Measurements from ENCODE around the gene CSPG5.

Gene CSPG5

GRCh38 chr3:47610583-47610982 lies 31.9 kb upstream of the CSPG5 start:
- H3K4me1 ChIP-seq (ENCODE audit: control insufficient read depth in 2 of 2, insufficient read depth in 2 of 2, low read length in 2 of 2) = peaks cover 8 to 13% of the 10 kb centered on the region in 2 donors
- H3K36me3 ChIP-seq (ENCODE audit: control insufficient read depth in 2 of 2, insufficient read depth in 2 of 2, low read length in 2 of 2) = peaks cover 17 to 28% of the 10 kb centered on the region in 2 donors
- H3K9ac ChIP-seq (ENCODE audit: low read depth in 1 of 2, low read length in 2 of 2) = no peak overlapping the region
- H3K27ac ChIP-seq (ENCODE audit: low read depth in 2 of 2, low read length in 2 of 2) = no peak overlapping the region
- H3K4me3 ChIP-seq (ENCODE audit: low read length in 2 of 2) = no peak overlapping the region
- no peaks in the 10 kb centered on the region for H3K9me3 ChIP-seq (ENCODE audit: control insufficient read depth in 2 of 2, low read length in 2 of 2)
- no peaks in the 10 kb centered on the region for H3K27me3 ChIP-seq (ENCODE audit: control insufficient read depth in 2 of 2, insufficient read depth in 2 of 2, low read length in 2 of 2)

DNA sequence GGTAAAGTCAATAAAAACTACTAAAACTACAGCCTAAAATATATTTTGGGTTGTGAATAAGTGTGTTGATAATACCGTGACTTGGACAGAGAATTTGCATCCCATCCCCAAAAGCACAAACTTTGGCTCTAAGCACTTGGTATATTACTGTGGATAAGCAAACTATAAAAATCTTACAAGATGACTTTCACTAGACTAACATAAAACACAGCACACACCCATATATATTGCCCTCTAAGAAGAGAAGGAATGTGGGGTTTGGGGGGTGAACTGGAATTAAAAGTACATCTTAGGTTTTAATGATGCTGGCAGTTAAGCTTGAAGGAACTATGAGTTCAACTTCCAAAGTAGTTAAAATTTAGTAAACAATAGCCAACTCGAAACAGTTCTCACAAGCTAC lies 28.7 kb upstream of the CSPG5 start:
- Histone ChIP-seq H3K36me3 (ENCODE audit: control insufficient read depth in 2 of 2, insufficient read depth in 2 of 2, low read length in 2 of 2) (peaks cover 17 to 39% of the 10 kb centered on the region in 2 donors), H3K4me3 (ENCODE audit: low read length in 2 of 2) (no peak overlapping the region), H3K27me3 (ENCODE audit: control insufficient read depth in 2 of 2, insufficient read depth in 2 of 2, low read length in 2 of 2) (no peaks in the 10 kb centered on the region), H3K9ac (ENCODE audit: low read depth in 1 of 2, low read length in 2 of 2) (no peak overlapping the region), H3K4me1 (ENCODE audit: control insufficient read depth in 2 of 2, insufficient read depth in 2 of 2, low read length in 2 of 2) (peaks cover 16 to 19% of the 10 kb centered on the region in 2 donors), H3K9me3 (ENCODE audit: control insufficient read depth in 2 of 2, low read length in 2 of 2) (no peaks in the 10 kb centered on the region), H3K27ac (ENCODE audit: low read depth in 2 of 2, low read length in 2 of 2) (no peak overlapping the region)

DNA sequence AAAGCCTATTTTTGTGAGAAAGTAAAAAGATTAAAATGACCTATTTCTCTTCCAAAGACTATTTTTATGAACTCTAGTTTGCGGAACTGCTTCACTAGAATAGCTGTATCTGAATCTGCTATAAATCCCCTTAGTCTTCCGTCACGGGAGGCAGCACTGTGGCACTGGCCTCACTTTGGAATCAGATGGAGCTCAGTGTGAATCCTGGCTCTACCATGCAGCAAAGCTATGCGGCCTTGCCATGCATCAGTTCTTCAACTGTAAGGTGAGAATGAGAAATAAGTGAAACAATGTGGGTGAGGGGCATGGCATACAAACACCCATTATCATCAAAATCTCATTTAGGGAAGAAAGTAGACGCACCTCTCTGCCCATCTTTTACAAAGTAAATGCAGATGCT lies 27.5 kb upstream of the CSPG5 start:
- Histone ChIP-seq H3K27ac (ENCODE audit: low read depth in 2 of 2, low read length in 2 of 2) (no peak overlapping the region), H3K4me3 (ENCODE audit: low read length in 2 of 2) (no peak overlapping the region), H3K9ac (ENCODE audit: low read depth in 1 of 2, low read length in 2 of 2) (no peak overlapping the region), H3K4me1 (ENCODE audit: control insufficient read depth in 2 of 2, insufficient read depth in 2 of 2, low read length in 2 of 2) (peaks cover 16 to 19% of the 10 kb centered on the region in 2 donors), H3K27me3 (ENCODE audit: control insufficient read depth in 2 of 2, insufficient read depth in 2 of 2, low read length in 2 of 2) (no peaks in the 10 kb centered on the region), H3K36me3 (ENCODE audit: control insufficient read depth in 2 of 2, insufficient read depth in 2 of 2, low read length in 2 of 2) (peaks cover 17 to 39% of the 10 kb centered on the region in 2 donors), H3K9me3 (ENCODE audit: control insufficient read depth in 2 of 2, low read length in 2 of 2) (no peaks in the 10 kb centered on the region)

- no peaks in the 10 kb centered on the region for H3K27me3 ChIP-seq (ENCODE audit: control insufficient read depth in 2 of 2, insufficient read depth in 2 of 2, low read length in 2 of 2)
- H3K9ac ChIP-seq (ENCODE audit: low read depth in 1 of 2, low read length in 2 of 2) = no peak overlapping the region
- peaks cover 16 to 19% of the 10 kb centered on the region in 2 donors for H3K4me1 ChIP-seq (ENCODE audit: control insufficient read depth in 2 of 2, insufficient read depth in 2 of 2, low read length in 2 of 2)
- H3K4me3 ChIP-seq (ENCODE audit: low read length in 2 of 2) = no peak overlapping the region
- no peak overlapping the region for H3K27ac ChIP-seq (ENCODE audit: low read depth in 2 of 2, low read length in 2 of 2)
- H3K9me3 ChIP-seq (ENCODE audit: control insufficient read depth in 2 of 2, low read length in 2 of 2) = no peaks in the 10 kb centered on the region
- H3K36me3 ChIP-seq (ENCODE audit: control insufficient read depth in 2 of 2, insufficient read depth in 2 of 2, low read length in 2 of 2) = peaks cover 17 to 39% of the 10 kb centered on the region in 2 donors
Measured at GRCh38 chr3:47605652-47606051, 27.0 kb upstream of the CSPG5 start.

GRCh38 chr3:47604145-47604544 lies 25.5 kb upstream of the CSPG5 start:
- Histone ChIP-seq H3K36me3 (ENCODE audit: control insufficient read depth in 2 of 2, insufficient read depth in 2 of 2, low read length in 2 of 2) (peaks cover 6 to 35% of the 10 kb centered on the region in 2 donors), H3K4me3 (ENCODE audit: low read length in 2 of 2) (no peak overlapping the region), H3K9ac (ENCODE audit: low read depth in 1 of 2, low read length in 2 of 2) (no peak overlapping the region), H3K27me3 (ENCODE audit: control insufficient read depth in 2 of 2, insufficient read depth in 2 of 2, low read length in 2 of 2) (no peaks in the 10 kb centered on the region), H3K4me1 (ENCODE audit: control insufficient read depth in 2 of 2, insufficient read depth in 2 of 2, low read length in 2 of 2) (peaks cover 16 to 19% of the 10 kb centered on the region in 2 donors), H3K9me3 (ENCODE audit: control insufficient read depth in 2 of 2, low read length in 2 of 2) (no peaks in the 10 kb centered on the region), H3K27ac (ENCODE audit: low read depth in 2 of 2, low read length in 2 of 2) (no peak overlapping the region)

DNA sequence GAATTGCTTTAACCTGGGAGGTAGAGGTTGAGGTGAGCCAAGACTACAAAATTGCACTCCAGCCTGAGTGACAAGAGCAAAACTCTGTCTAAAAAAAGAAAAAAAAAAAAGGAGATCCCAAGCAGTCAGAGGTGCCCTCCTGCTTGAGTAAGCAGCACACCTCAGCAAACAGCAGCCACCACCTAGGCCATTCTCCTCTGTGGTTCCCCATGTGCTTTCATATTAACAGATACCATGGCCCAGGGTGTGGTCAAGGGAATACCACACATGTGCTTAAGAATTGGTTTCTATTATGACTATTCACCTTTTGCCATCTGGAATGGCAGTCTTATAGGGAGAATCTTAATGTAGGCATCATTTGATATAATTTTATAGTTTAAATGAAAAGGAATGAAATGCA lies 24.7 kb upstream of the CSPG5 start:
- Histone ChIP-seq H3K27me3 (ENCODE audit: control insufficient read depth in 2 of 2, insufficient read depth in 2 of 2, low read length in 2 of 2) (no peaks in the 10 kb centered on the region), H3K27ac (ENCODE audit: low read depth in 2 of 2, low read length in 2 of 2) (no peak overlapping the region), H3K4me1 (ENCODE audit: control insufficient read depth in 2 of 2, insufficient read depth in 2 of 2, low read length in 2 of 2) (peaks cover 16 to 19% of the 10 kb centered on the region in 2 donors), H3K36me3 (ENCODE audit: control insufficient read depth in 2 of 2, insufficient read depth in 2 of 2, low read length in 2 of 2) (peaks cover 4 to 31% of the 10 kb centered on the region in 2 donors), H3K4me3 (ENCODE audit: low read length in 2 of 2) (no peak overlapping the region), H3K9me3 (ENCODE audit: control insufficient read depth in 2 of 2, low read length in 2 of 2) (no peaks in the 10 kb centered on the region), H3K9ac (ENCODE audit: low read depth in 1 of 2, low read length in 2 of 2) (no peak overlapping the region)

DNA sequence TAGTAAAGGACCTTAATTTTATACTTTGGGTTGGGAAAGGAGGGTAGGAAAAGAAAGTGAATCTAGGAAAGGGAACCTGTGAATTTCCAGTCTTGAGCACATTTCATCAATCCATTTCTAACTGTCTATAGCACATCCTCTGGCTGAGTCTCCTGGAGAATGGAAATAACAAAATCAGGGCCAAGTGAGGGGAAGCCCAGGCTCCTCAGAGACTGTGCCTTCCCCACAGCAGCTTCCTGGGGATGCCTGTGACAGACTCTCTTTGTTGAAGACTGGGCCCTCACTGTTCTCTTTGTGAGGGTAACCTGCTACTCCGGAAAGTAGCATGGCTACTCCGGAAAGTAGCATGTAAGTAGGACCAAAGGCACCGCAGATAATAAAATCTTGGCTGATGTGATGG lies 22.6 kb upstream of the CSPG5 start:
- no peaks in the 10 kb centered on the region for H3K27me3 ChIP-seq (ENCODE audit: control insufficient read depth in 2 of 2, insufficient read depth in 2 of 2, low read length in 2 of 2)
- H3K9me3 ChIP-seq (ENCODE audit: control insufficient read depth in 2 of 2, low read length in 2 of 2) = no peaks in the 10 kb centered on the region
- H3K4me1 ChIP-seq (ENCODE audit: control insufficient read depth in 2 of 2, insufficient read depth in 2 of 2, low read length in 2 of 2) = peaks cover 10 to 12% of the 10 kb centered on the region in 2 donors
- H3K36me3 ChIP-seq (ENCODE audit: control insufficient read depth in 2 of 2, insufficient read depth in 2 of 2, low read length in 2 of 2) = peaks cover 3 to 27% of the 10 kb centered on the region in 2 donors
- H3K4me3 ChIP-seq (ENCODE audit: low read length in 2 of 2) = no peak overlapping the region
- no peak overlapping the region for H3K27ac ChIP-seq (ENCODE audit: low read depth in 2 of 2, low read length in 2 of 2)
- no peak overlapping the region for H3K9ac ChIP-seq (ENCODE audit: low read depth in 1 of 2, low read length in 2 of 2)

DNA sequence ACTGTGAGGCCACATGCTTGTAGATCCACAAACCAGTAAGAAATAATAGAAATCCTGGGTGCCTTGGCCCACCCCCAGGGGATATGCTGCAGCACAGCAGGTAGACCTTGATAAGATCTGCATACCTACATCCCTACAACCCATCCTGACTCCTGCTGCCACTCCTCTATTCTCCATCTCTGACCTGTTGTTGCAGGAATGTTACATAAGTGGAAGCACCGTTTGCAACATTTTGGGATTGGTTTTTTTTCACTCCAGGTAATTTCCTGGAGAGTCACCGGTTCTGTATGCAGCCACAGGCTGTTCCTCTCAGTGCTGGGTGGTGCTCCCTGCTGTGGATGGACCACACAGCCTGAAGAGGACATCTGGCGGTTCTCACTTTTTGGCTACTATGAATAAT lies 16.1 kb upstream of the CSPG5 start:
- H3K27ac ChIP-seq (ENCODE audit: low read depth in 2 of 2, low read length in 2 of 2) = no peak overlapping the region
- H3K4me3 ChIP-seq (ENCODE audit: low read length in 2 of 2) = no peak overlapping the region
- H3K4me1 ChIP-seq (ENCODE audit: control insufficient read depth in 2 of 2, insufficient read depth in 2 of 2, low read length in 2 of 2) = peaks cover 0 to 7% of the 10 kb centered on the region in 2 donors
- H3K9ac ChIP-seq (ENCODE audit: low read depth in 1 of 2, low read length in 2 of 2) = no peak overlapping the region
- no peaks in the 10 kb centered on the region for H3K9me3 ChIP-seq (ENCODE audit: control insufficient read depth in 2 of 2, low read length in 2 of 2)
- peaks cover 11 to 19% of the 10 kb centered on the region in 2 donors for H3K36me3 ChIP-seq (ENCODE audit: control insufficient read depth in 2 of 2, insufficient read depth in 2 of 2, low read length in 2 of 2)
- no peaks in the 10 kb centered on the region for H3K27me3 ChIP-seq (ENCODE audit: control insufficient read depth in 2 of 2, insufficient read depth in 2 of 2, low read length in 2 of 2)

GRCh38 chr3:47592066-47592795 lies 13.6 kb upstream of the CSPG5 start:
- Histone ChIP-seq H3K4me3 (ENCODE audit: low read length in 2 of 2) (no peak overlapping the region), H3K4me1 (ENCODE audit: control insufficient read depth in 2 of 2, insufficient read depth in 2 of 2, low read length in 2 of 2) (peaks cover 0 to 8% of the 10 kb centered on the region in 2 donors), H3K36me3 (ENCODE audit: control insufficient read depth in 2 of 2, insufficient read depth in 2 of 2, low read length in 2 of 2) (peaks cover 16 to 35% of the 10 kb centered on the region in 2 donors), H3K9me3 (ENCODE audit: control insufficient read depth in 2 of 2, low read length in 2 of 2) (no peaks in the 10 kb centered on the region), H3K27me3 (ENCODE audit: control insufficient read depth in 2 of 2, insufficient read depth in 2 of 2, low read length in 2 of 2) (no peaks in the 10 kb centered on the region), H3K9ac (ENCODE audit: low read depth in 1 of 2, low read length in 2 of 2) (no peak overlapping the region), H3K27ac (ENCODE audit: low read depth in 2 of 2, low read length in 2 of 2) (no peak overlapping the region)

DNA sequence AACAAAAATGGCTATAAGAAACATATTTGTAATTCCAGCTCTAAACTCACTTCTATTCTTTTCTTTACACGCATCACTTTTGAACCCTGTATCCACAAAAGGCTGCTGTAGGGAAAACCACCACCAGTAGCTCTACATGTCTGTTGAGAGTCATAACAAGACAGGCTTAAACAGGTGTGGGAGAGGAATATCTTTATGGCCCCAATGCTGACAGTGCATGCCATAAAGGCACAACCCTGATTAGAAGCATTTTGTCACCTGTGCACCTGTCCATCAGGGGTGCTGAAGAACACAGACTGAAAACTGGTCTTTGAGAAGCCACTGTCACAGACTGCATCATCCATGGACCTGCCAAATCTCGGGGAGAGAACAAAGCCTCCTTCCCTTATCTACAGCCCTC lies 11.6 kb upstream of the CSPG5 start:
- Histone ChIP-seq H3K4me3 (ENCODE audit: low read length in 2 of 2) (no peak overlapping the region), H3K9ac (ENCODE audit: low read depth in 1 of 2, low read length in 2 of 2) (no peak overlapping the region), H3K27me3 (ENCODE audit: control insufficient read depth in 2 of 2, insufficient read depth in 2 of 2, low read length in 2 of 2) (no peaks in the 10 kb centered on the region), H3K4me1 (ENCODE audit: control insufficient read depth in 2 of 2, insufficient read depth in 2 of 2, low read length in 2 of 2) (peaks cover 0 to 8% of the 10 kb centered on the region in 2 donors), H3K36me3 (ENCODE audit: control insufficient read depth in 2 of 2, insufficient read depth in 2 of 2, low read length in 2 of 2) (peaks cover 24 to 44% of the 10 kb centered on the region in 2 donors), H3K27ac (ENCODE audit: low read depth in 2 of 2, low read length in 2 of 2) (no peak overlapping the region), H3K9me3 (ENCODE audit: control insufficient read depth in 2 of 2, low read length in 2 of 2) (no peaks in the 10 kb centered on the region)
